Neural cell (in vitro differentiated cells): ENCODE data around the gene MAP3K5.

Experiments used
- POLR2AphosphoS5 ChIP-seq: IDR thresholded peaks from 2 replicates; pipeline ENCODE4 v1.6.1; 2012
- RAD21 ChIP-seq: fragments of 450-650 bp; conservative IDR thresholded peaks from 2 replicates; pipeline ENCODE4 v1.6.1; 2014; ENCODE audit warnings: antibody characterized with exemption, mild to moderate bottlenecking, moderate library complexity
- SMC3 ChIP-seq: fragments of 450-650 bp; conservative IDR thresholded peaks from 2 replicates; pipeline ENCODE4 v1.6.1; 2014; ENCODE audit warnings: antibody characterized with exemption, mild to moderate bottlenecking, moderate library complexity; ENCODE audit not compliant: poor library complexity
- TF ChIP-seq, protein P1 (sequence below): IDR thresholded peaks from 2 replicates; pipeline ENCODE4 v1.6.1; 2012; ENCODE audit warnings: borderline replicate concordance
- TF ChIP-seq, protein P2 (sequence below): fragments of 450-650 bp; IDR thresholded peaks from 2 replicates; pipeline ENCODE4 v1.5.1; 2014; ENCODE audit warnings: antibody characterized with exemption, mild to moderate bottlenecking, moderate library complexity; ENCODE audit not compliant: poor library complexity, severe bottlenecking

GRCh38 chr6:136613477-136613876 lies 178.8 kb downstream of the MAP3K5 start:
- TF ChIP-seq, protein P1, sequence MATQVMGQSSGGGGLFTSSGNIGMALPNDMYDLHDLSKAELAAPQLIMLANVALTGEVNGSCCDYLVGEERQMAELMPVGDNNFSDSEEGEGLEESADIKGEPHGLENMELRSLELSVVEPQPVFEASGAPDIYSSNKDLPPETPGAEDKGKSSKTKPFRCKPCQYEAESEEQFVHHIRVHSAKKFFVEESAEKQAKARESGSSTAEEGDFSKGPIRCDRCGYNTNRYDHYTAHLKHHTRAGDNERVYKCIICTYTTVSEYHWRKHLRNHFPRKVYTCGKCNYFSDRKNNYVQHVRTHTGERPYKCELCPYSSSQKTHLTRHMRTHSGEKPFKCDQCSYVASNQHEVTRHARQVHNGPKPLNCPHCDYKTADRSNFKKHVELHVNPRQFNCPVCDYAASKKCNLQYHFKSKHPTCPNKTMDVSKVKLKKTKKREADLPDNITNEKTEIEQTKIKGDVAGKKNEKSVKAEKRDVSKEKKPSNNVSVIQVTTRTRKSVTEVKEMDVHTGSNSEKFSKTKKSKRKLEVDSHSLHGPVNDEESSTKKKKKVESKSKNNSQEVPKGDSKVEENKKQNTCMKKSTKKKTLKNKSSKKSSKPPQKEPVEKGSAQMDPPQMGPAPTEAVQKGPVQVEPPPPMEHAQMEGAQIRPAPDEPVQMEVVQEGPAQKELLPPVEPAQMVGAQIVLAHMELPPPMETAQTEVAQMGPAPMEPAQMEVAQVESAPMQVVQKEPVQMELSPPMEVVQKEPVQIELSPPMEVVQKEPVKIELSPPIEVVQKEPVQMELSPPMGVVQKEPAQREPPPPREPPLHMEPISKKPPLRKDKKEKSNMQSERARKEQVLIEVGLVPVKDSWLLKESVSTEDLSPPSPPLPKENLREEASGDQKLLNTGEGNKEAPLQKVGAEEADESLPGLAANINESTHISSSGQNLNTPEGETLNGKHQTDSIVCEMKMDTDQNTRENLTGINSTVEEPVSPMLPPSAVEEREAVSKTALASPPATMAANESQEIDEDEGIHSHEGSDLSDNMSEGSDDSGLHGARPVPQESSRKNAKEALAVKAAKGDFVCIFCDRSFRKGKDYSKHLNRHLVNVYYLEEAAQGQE: no peak
- TF ChIP-seq, protein P2, sequence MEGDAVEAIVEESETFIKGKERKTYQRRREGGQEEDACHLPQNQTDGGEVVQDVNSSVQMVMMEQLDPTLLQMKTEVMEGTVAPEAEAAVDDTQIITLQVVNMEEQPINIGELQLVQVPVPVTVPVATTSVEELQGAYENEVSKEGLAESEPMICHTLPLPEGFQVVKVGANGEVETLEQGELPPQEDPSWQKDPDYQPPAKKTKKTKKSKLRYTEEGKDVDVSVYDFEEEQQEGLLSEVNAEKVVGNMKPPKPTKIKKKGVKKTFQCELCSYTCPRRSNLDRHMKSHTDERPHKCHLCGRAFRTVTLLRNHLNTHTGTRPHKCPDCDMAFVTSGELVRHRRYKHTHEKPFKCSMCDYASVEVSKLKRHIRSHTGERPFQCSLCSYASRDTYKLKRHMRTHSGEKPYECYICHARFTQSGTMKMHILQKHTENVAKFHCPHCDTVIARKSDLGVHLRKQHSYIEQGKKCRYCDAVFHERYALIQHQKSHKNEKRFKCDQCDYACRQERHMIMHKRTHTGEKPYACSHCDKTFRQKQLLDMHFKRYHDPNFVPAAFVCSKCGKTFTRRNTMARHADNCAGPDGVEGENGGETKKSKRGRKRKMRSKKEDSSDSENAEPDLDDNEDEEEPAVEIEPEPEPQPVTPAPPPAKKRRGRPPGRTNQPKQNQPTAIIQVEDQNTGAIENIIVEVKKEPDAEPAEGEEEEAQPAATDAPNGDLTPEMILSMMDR: no peak
- TF ChIP-seq SMC3: no peak
- no peak for TF ChIP-seq RAD21
- TF ChIP-seq POLR2AphosphoS5: no peak
